ENCODE data around the gene PTPRF.

- TF ChIP-seq CTCF (IDR thresholded peaks at IDR 0.05; ENCODE audit: low read depth, low read length, missing input control) (peak; percentile 3), ATF3 (IDR thresholded peaks at IDR 0.05) (no peak), EGR1 (IDR thresholded peaks at IDR 0.05; ENCODE audit: low read depth in 2 of 2) (no peak), FOXA1 (IDR thresholded peaks at IDR 0.05) (no peak), REST (IDR thresholded peaks at IDR 0.05) (no peak)
Observed at GRCh38 chr1:43671193-43671592, 140.5 kb downstream of the PTPRF start.
